Esophagus muscularis mucosa (tissue), 3 donors: ENCODE data around the gene SMAD2.

Source experiments
- CTCF ChIP-seq, 3 experiments: fragments of 200-600 bp in 2 of 3; fragments of 450-650 bp in 1 of 3; sonication (generic) in 2 of 3; IDR thresholded peaks; one replicate each; pipeline ENCODE4 v1.5.1; 2017 to 2019; ENCODE audit warnings: antibody characterized with exemption in 3 of 3, mild to moderate bottlenecking in 2 of 3, moderate library complexity in 1 of 3
- POLR2A ChIP-seq: fragments of 450-650 bp; IDR thresholded peaks from one replicate; pipeline ENCODE4 v1.6.1; 2017; ENCODE audit warnings: antibody characterized with exemption, moderate library complexity, mild to moderate bottlenecking, low read depth
- POLR2AphosphoS5 ChIP-seq, 2 donors: sonication (generic); formaldehyde crosslinking; IDR thresholded peaks; one replicate each; pipeline ENCODE4 v1.6.1; 2017; ENCODE audit warnings: antibody characterized with exemption in 2 of 2

DNA sequence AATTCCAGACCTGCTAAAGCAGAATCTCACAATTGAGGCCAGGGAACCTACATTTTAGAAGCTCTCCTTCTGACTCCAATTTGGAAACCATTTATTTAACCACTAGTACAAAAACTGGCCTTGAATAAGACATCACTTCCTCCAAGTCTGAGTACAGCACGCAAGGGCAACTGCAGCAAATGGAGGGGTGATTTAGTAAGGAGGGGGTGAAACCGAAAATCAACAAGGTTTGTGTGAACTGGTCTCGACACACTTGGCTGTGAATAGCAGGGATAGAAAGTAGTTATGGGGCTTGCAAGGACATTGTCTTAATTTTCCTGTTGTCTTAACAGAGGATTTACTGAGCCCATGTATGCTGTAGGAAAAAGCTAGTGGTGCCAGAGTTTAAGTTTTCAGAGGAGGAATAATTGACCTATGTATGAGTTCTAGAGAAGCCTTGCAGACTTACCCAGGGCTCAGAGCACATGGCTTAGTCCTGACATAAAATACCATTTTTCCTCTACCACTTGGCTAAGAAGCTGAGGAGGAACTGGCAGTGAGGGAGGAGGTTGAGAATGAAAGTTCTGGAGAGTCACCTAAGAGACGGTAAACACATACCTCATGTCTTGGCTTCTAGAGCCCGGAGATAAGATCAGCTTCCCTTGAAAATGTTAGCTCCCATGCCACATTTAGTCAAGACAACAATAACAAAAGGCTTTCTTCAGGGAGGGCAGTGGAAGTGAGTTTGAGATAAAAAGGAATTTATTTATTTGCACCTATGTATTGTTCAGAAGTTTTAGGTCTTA, 114.8 kb downstream of the SMAD2 start:
- TF ChIP-seq CTCF (IDR thresholded peaks at IDR 0.05) (no peak), POLR2A (no peak), POLR2AphosphoS5 (IDR thresholded peaks at IDR 0.05) (no peak)
